ENCODE measurements around the gene ATP8B4.
"Not testable (repeated sequence)": the region's sequence is repeated elsewhere in the genome, so short reads cannot be mapped to it uniquely, and the experiment has no call there.

GRCh38 chr15:49963033-49963772 lies 155.8 kb downstream of the ATP8B4 start:
- not testable (repeated sequence) for TF ChIP-seq OSR1 (CRISPR knock-in tag; IDR thresholded peaks at IDR 0.05); ZC3H10 (CRISPR knock-in tag; IDR thresholded peaks at IDR 0.05); ZFP3 (CRISPR knock-in tag; IDR thresholded peaks at IDR 0.05); ARNTL (CRISPR knock-in tag; IDR thresholded peaks at IDR 0.05; ENCODE audit: borderline replicate concordance, low read depth); TOX (CRISPR knock-in tag; IDR thresholded peaks at IDR 0.05; ENCODE audit: borderline replicate concordance); CSRNP3 (CRISPR knock-in tag; IDR thresholded peaks at IDR 0.05); POU6F1 (CRISPR knock-in tag; IDR thresholded peaks at IDR 0.05; ENCODE audit: borderline replicate concordance, low read depth); ZNF565 (CRISPR knock-in tag; conservative IDR thresholded peaks at IDR 0.05; ENCODE audit: low read depth); SNAI2 (CRISPR knock-in tag; IDR thresholded peaks at IDR 0.05); RARB (CRISPR knock-in tag; IDR thresholded peaks at IDR 0.05); PPARA (CRISPR knock-in tag; IDR thresholded peaks at IDR 0.05; ENCODE audit: borderline replicate concordance); BACH2 (CRISPR knock-in tag; IDR thresholded peaks at IDR 0.05; ENCODE audit: borderline replicate concordance); PATZ1 (CRISPR knock-in tag; IDR thresholded peaks at IDR 0.05; ENCODE audit: borderline replicate concordance)
- peak; percentile 79 for TF ChIP-seq ZNF8 (CRISPR knock-in tag; IDR thresholded peaks at IDR 0.05)
